GM12891 (cell line): ENCODE data around the gene ZFAND3.

Experiments
- POLR2A ChIP-seq: IDR thresholded peaks from 2 replicates; pipeline ENCODE4 v1.6.1; 2011; ENCODE audit warnings: low read depth, low read length, control low read depth
- POLR2AphosphoS5 ChIP-seq: IDR thresholded peaks from 2 replicates; pipeline ENCODE4 v1.6.1; 2011; ENCODE audit warnings: low read depth, low read length, control low read depth
- TAF1 ChIP-seq: IDR thresholded peaks from 2 replicates; pipeline ENCODE4 v1.6.1; 2011; ENCODE audit warnings: low read depth, low read length, control low read depth

- TF ChIP-seq POLR2A = no peak
- no peak for TF ChIP-seq POLR2AphosphoS5
- no peak for TF ChIP-seq TAF1
These were observed 333.1 kb downstream of the ZFAND3 start for GRCh38 chr6:38152620-38153019.
